CD4-positive, alpha-beta T cell (primary cell): ENCODE measurements around the gene MAP4. TPM values are rescaled to one million over a fixed set of nuclear protein-coding genes. Genes with fewer than 3 reads are reported as not detected.

Experiments used
- ATAC-seq: fragments of 200-7000 bp; cut with Tn5 transposase; one replicate; pipeline ENCODE4 v1.10.0; 2022; ENCODE audit warnings: mild to moderate bottlenecking; ENCODE audit not compliant: poor library complexity
- CTCF ChIA-PET: fragments of 350-600 bp; sonication (Branson Sonifier 250); formaldehyde crosslinking; loops from one replicate; lab custom pipeline; 2021; ENCODE audit warnings: antibody characterized with exemption, inconsistent platforms; lab: Charles Lee
- POLR2A ChIA-PET: fragments of 350-600 bp; sonication (Branson Sonifier 250); formaldehyde crosslinking; loops from one replicate; lab custom pipeline; 2021; ENCODE audit warnings: antibody characterized with exemption, inconsistent platforms; lab: Charles Lee
- DNase-seq, 14 experiments: peaks; one replicate each; pipeline ENCODE4 v3.0.0-alpha.2; 2013 to 2020; ENCODE audit warnings: mixed read lengths in 2 of 14
- H3K27ac ChIP-seq, 2 donors: one replicate each; pipeline versions ENCODE4 v1.5.1 to v1.7.0; 2013; ENCODE audit warnings: low read length in 2 of 2, low read depth in 1 of 2, mild to moderate bottlenecking in 1 of 2
- H3K27me3 ChIP-seq, 2 experiments: 1 replicate in 1 of 2; 2 replicates in 1 of 2; pipeline versions ENCODE4 v1.6.1 to v1.7.0; 2013; ENCODE audit warnings: low read length in 2 of 2, control low read depth in 1 of 2, mild to moderate bottlenecking in 1 of 2, moderate library complexity in 1 of 2; ENCODE audit not compliant: insufficient read depth in 2 of 2, control insufficient read depth in 1 of 2
- H3K36me3 ChIP-seq: one replicate; pipeline ENCODE4 v1.6.1; 2013; ENCODE audit warnings: low read length, control low read depth; ENCODE audit not compliant: insufficient read depth
- H3K4me1 ChIP-seq: one replicate; pipeline ENCODE4 v1.6.1; 2013; ENCODE audit warnings: low read length, control low read depth; ENCODE audit not compliant: insufficient read depth
- H3K4me3 ChIP-seq: one replicate; pipeline ENCODE4 v1.5.1; 2013; ENCODE audit warnings: mild to moderate bottlenecking, low read length, moderate library complexity
- H3K9me3 ChIP-seq, 2 experiments: 1 replicate in 1 of 2; 2 replicates in 1 of 2; pipeline versions ENCODE4 v1.6.1 to v1.7.0; 2013; ENCODE audit warnings: low read length in 2 of 2, mild to moderate bottlenecking in 2 of 2, control low read depth in 1 of 2, moderate library complexity in 1 of 2; ENCODE audit not compliant: control insufficient read depth in 1 of 2, insufficient read depth in 1 of 2
- H3K27ac Mint-ChIP-seq: one replicate; pipeline ENCODE4 v1.8.0; 2020; ENCODE audit warnings: mixed read lengths
- H3K27me3 Mint-ChIP-seq: one replicate; pipeline ENCODE4 v1.8.0; 2021; ENCODE audit warnings: mixed read lengths
- H3K36me3 Mint-ChIP-seq: one replicate; pipeline ENCODE4 v1.8.0; 2021; ENCODE audit warnings: low read depth, mixed read lengths
- H3K4me1 Mint-ChIP-seq: one replicate; pipeline ENCODE4 v1.8.0; 2021; ENCODE audit warnings: low read depth, mixed read lengths
- H3K4me3 Mint-ChIP-seq: one replicate; pipeline ENCODE4 v1.8.0; 2020; ENCODE audit warnings: mild to moderate bottlenecking, mixed read lengths
- H3K9me3 Mint-ChIP-seq: one replicate; pipeline ENCODE4 v1.8.0; 2020; ENCODE audit warnings: mixed read lengths
- CTCF ChIP-seq: fragments of 200-600 bp; IDR thresholded peaks from one replicate; pipeline ENCODE4 v1.8.0; 2022; ENCODE audit warnings: antibody characterized with exemption, mild to moderate bottlenecking
- intact Hi-C, 2 experiments: fragments of 100-400 bp; cut with DNase I in 1 of 2; cut with micrococcal nuclease in 1 of 2; formaldehyde crosslinking; loops; one replicate each; pipeline versions ENCODE4 v1.15.1 to v1.9.0; 2023 to 2025; cut with DNase I, micrococcal nuclease
- total RNA-seq, 174 experiments: library from RNA in 2 of 174; stranded (reverse) in 2 of 174; gene quantifications; one replicate each; pipeline ENCODE4 v1.2.3 and lab custom pipeline; 2021 to 2026

The MAP4 gene
- total RNA-seq, 2 experiments from 2014 or later, result 42.2 to 42.6 TPM

- H3K36me3 ChIP-seq, result no peaks in the 10 kb centered on the region
- TF ChIP-seq CTCF, result no peak
- no peaks in the 10 kb centered on the region for H3K27me3 ChIP-seq
- POLR2A ChIA-PET, result no interaction called here
- ATAC-seq, result no peak
- no peaks in the 10 kb centered on the region for H3K27me3 Mint-ChIP-seq
- intact Hi-C loops, result no loop called here
- no peak overlapping the region for H3K27ac ChIP-seq
- H3K4me3 ChIP-seq, result no peak overlapping the region
- H3K4me3 Mint-ChIP-seq, result no peak overlapping the region
- CTCF ChIA-PET, result no interaction called here
- peaks cover 4% of the 10 kb centered on the region for H3K36me3 Mint-ChIP-seq
- H3K9me3 ChIP-seq, result no peaks in the 10 kb centered on the region
- no peaks in the 10 kb centered on the region for H3K4me1 ChIP-seq
- no peak for DNase-seq
- no peak overlapping the region for H3K27ac Mint-ChIP-seq
- no peaks in the 10 kb centered on the region for H3K9me3 Mint-ChIP-seq
- H3K4me1 Mint-ChIP-seq, result peaks cover 4% of the 10 kb centered on the region
Measured at GRCh38 chr3:47978386-47978785, 37.8 kb downstream of the MAP4 start.

GRCh38 chr3:47976135-47976732 lies 40.0 kb downstream of the MAP4 start:
- Histone ChIP-seq H3K27ac (no peak overlapping the region), H3K4me3 (no peak overlapping the region), H3K9me3 (no peaks in the 10 kb centered on the region), H3K27me3 (no peaks in the 10 kb centered on the region), H3K36me3 (peaks cover 5% of the 10 kb centered on the region), H3K4me1 (no peaks in the 10 kb centered on the region)
- Mint-ChIP-seq H3K9me3 (no peaks in the 10 kb centered on the region), H3K27me3 (no peaks in the 10 kb centered on the region), H3K4me1 (peaks cover 4% of the 10 kb centered on the region), H3K27ac (no peak overlapping the region), H3K36me3 (peaks cover 4% of the 10 kb centered on the region), H3K4me3 (no peak overlapping the region)
- intact Hi-C loops, result no loop called here
- DNase-seq, result no peak
- ChIA-PET POLR2A (no interaction called here), CTCF (interaction anchor here (1.1 to 1.2 kb wide), 2 partner anchors 13 to 14 kb away, joined by 3 read pairs; no protein-coding TSS in a partner anchor)
- ATAC-seq, result no peak
- TF ChIP-seq CTCF, result no peak

- Mint-ChIP-seq H3K9me3 (no peaks in the 10 kb centered on the region), H3K27me3 (no peaks in the 10 kb centered on the region), H3K36me3 (peaks cover 4% of the 10 kb centered on the region), H3K4me3 (no peak overlapping the region), H3K27ac (no peak overlapping the region), H3K4me1 (peaks cover 4% of the 10 kb centered on the region)
- H3K9me3 ChIP-seq, result no peaks in the 10 kb centered on the region
- ATAC-seq (no peak), DNase-seq (no peak)
- H3K36me3 ChIP-seq, result peaks cover 7% of the 10 kb centered on the region
- no peaks in the 10 kb centered on the region for H3K27me3 ChIP-seq
- TF ChIP-seq CTCF, result no peak
- no peaks in the 10 kb centered on the region for H3K4me1 ChIP-seq
- ChIA-PET POLR2A (no interaction called here), CTCF (interaction anchor here (1.2 kb wide), 1 partner anchor 15 kb away, joined by 3 read pairs; no protein-coding TSS in a partner anchor)
- H3K27ac ChIP-seq, result no peak overlapping the region
- intact Hi-C loops, result no loop called here
- no peak overlapping the region for H3K4me3 ChIP-seq
Measured at GRCh38 chr3:47974974-47975470, 41.2 kb downstream of the MAP4 start.
